GM19240 (cell line): ENCODE results near the gene NKX2-3.

ENCODE experiments used
- DNase-seq: peaks from one replicate; pipeline ENCODE4 v3.0.0; 2011; ENCODE audit warnings: low spot score; ENCODE audit not compliant: insufficient read length

Gene NKX2-3

GRCh38 chr10:99532687-99533495 lies at the start of gene NKX2-3:
TSS of gene NKX2-3 (plus strand) at chr10:99532942. CDS start at chr10:99533132, 190 bp downstream.
- no peak for DNase-seq

GRCh38 chr10:99484626-99485581 lies 47.8 kb upstream of the NKX2-3 start:
- no peak for DNase-seq

GRCh38 chr10:99487125-99487807 lies 45.5 kb upstream of the NKX2-3 start:
- DNase-seq = no peak

DNA sequence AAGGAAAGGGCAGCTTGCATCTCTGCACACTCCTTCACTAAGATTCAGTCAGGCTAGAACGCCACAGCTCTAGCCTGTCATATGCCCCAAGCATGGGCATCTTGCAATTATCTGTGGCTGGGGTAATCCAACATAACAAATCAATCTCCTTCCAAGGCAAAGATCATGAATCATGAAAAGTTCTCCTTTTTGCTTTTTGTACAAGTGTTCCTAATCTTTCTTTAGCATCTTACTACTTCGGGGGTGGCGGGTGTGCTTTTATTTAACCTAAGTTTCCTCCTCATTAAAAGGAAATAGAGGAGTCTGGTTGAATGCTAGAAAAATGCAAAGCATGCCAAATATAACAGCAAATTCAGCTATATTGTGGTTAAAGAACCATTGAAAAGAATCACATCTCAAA lies 43.5 kb upstream of the NKX2-3 start:
- DNase-seq = no peak

DNA sequence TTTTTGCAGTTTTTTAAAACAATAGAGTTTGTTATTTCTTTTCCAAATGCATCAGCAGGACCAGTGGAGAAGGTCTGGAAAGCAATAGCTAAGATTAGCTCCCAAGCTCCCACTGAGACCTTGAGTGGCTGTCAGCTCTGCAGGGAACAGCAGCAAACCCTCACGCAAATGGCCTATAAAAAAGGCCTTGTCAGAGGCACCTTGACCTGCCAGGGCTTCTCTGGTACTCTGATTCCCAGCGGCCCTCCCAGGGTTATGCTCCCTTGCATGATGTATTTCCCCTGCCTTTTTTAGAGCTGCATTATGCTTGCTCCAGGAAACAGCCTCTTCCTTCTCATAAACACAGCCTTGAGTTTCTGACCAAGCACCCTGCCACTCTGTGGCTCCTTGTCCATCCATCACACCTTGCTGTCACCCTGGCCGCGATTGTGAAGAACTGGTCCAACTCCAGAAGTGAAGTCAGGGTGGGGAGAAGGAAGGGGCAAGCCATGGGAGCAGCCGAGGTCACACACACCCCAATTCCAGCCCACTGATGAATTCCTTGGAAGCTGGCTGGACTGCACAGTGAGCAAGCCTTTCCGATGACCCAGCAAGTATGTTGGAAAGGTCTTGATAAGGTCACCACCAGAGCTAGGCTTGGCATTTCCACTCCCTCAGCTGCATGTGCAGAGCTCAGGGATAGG lies 35.3 kb upstream of the NKX2-3 start:
- no peak for DNase-seq

DNA sequence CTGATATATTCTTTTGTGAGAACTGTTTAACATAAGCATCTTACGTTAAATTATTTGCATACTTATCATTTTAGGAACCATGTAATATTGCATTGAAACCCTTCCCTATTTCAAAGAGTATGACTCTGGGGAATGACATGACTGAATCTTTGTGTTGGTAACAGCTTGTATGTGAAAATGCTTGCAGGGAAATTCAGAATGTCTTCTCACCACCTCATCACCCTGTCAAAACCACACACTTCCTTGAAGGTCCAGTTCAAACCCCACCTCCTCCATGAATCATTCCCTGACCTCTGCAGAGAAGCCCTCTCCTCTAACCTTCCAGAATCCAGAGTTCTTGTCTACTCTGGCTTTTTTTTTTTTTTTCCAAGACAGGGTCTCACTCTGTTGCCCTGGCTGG lies 26.3 kb upstream of the NKX2-3 start:
- no peak for DNase-seq

DNA sequence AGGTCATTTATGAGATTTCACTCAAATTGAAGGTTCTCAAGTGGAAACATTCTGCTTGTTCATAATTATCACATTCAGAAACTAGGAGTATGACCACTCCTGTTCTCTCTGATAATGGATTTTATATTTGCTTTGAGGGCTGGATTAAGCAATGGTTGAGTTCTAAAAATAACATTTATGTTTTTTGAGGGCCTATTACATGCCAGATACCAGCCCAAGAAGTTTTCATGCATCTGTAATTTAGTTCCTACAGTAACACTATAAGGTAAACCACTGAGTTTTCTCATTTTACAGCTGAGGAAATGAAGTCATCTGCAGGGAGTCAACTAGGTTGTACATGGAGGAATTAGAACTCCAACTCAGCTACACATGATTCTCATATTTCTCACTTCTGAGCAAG lies 25.5 kb upstream of the NKX2-3 start:
- DNase-seq = no peak

GRCh38 chr10:99513061-99513460 lies 19.7 kb upstream of the NKX2-3 start:
- DNase-seq = no peak

- DNase-seq = no peak
These were observed 13.1 kb upstream of the NKX2-3 start for GRCh38 chr10:99519690-99520039.

DNA sequence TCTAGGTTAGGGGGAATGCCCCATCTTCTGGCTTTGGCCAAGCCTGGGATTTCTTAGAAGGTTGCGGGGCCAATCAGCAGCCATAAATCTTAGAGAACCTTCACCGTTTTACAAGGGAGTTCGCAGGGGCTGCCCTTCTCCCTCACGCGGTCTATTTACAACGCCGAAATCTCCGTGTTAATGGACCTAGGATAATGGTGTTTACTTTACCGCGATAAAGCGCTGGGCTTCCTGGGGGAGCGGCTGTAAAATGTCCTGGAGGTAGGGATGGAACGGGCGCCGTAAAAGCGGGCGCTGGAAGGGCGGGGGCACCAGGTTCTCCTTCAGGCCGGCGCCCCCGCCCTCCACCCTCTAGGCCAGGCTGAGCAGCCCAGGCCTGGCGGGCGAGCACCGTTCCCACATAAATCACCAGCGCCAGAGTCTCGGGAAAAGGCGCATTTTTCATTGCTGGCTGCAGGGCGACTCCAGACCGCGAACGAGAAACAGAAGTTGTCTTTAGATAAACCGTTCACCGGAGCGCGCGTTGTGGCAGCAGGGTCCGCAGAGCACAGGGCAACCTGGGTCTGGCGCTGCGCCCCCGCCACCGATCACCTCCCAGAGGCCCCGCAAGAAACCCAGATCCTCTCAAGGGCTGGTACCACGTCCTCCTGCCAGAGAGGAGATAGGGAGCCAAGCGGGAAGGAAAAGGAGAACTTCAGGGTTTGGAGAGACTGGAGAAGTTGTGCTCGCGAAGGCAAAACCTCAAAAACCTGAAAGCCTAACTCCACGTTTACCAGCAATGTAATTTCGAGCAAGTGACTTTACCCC lies 12.5 kb upstream of the NKX2-3 start:
- DNase-seq = no peak

DNA sequence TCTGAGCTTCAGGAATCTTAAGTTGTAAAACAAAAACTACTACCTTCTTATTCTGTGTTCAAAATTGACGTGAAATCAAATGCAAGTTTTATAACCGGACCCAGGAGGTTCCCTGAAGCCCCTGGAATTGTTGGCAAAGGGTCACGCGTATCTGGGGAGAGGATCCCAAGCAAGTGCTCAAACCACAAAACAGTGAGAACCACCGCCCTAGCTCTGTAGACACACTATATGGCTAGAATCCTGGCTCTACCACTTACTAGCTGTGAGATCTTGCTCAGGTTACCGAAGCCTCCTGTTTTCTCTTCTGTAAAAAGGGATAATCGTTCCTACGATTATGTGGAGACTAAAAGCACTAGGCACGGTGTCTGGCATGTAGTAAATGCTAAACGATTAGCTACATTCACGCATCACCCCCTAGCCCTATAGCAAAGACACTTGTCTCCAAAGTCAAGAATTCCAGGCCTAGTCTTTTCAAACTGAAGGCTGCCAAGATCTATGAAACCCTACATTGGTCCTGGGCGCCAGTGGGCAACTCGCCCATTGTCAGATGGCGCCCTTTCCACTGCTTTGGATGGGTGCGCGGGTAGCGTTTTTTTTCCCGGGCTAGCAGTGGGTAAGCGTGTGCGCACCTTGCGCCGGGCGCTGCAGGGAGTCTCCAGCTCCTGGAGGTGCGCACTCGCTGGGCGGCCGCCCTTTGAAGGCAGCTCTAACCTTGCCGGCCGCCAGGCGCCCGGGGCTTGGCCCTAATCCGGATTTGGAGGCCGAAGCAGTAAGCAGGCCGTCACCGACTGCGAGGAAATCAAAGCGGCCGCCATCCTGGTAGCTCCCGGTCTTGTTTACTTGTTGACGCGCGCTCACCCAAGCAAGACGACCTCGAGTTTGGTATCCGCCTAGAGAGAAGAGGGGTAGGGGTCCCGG lies 11.6 kb upstream of the NKX2-3 start:
- DNase-seq = no peak

DNA sequence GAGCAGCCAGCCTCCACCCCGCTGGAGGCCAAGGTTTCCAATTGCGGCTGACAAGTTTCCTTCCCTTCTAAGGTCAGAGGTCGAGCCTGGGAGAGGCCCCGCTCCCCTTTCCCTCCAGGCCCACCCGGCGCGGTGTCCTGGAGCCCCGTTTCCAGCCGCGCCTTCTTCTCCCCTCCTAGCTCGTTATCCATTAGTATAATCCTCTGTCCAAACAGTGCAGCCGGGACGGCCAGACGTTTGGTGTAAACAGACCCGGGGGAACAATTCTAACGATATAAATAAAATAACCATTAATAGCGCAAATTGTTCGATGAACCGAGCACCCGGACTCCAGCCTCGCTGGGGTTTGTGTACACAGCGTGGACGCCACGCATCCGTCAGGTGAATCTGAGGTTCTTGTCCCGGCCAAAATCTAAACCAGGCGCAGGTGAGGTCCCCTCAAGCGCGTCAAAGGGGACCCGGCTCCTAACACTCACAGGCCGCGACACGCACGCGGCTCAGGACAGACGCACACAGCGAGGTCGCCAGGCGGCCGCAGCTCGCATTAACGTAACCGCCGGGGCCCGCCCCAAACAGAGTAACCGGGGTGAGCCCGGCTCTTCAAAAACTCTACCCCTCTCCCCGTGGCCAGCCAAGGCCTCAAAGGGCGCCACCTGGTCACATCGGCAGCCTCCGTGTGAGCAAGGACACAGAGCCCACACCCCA lies 10.8 kb upstream of the NKX2-3 start:
- no peak for DNase-seq

DNA sequence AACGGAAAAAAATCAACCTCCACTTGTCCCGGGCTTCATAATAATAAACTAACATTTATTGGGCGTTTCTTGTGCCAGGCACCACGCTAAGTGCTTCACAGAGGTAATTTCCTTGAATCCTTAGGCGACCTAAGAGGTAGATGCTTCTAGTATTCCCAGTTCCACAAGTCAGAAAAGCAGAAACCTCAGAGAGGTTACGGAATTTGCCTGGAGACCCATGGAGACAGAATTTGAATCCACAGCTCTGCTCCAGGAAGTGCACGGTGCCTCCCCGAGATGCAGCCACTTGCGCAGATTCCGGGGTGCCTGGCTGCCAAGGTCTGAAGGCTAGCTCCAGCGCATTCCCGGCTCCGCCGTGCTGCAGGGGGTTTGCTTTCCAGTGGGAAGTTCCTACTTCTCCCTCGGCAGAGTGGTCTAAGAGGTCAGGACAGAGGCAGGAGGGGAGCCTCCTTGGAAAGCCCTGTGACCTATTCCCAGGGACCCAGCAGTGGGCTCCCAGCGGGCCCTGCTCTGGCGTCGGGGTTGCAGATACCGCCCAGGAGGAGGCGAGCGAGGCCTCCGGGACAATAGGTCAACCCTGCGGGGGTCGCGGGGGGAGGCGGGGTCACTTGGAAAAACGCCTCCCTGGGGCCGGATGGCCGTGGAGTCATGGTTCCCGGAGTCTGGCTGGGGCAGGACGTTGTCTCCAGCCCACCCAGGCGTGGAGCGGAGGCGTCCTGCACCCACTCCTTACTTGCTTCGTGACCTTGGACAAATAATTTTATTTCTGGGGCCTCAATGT lies 10.1 kb upstream of the NKX2-3 start:
- no peak for DNase-seq

DNA sequence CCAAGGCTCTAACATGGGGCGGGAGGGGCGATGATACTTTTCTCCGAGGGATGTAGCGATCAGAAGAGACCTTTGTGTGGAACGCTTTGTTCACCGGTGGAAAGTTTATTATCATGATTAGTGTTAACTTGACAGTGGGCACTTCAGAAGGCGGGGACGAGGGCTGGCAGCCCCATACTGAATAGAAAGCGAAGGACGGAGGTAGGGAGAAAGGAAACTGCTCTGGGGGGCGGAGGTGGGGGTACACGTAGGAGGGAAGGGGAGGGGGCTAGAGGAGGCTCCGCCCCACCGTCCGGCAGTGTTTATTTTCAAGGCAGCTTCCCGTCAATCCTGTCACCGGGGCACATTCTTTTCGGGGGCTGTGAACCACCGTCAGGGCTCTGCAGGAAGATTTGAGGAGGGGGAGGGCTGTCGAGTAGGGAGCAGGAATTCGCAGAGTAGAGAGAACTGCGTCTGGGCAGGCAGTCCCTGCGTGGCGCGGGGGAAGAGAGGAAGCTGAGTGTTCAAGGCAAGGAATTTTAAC lies 9.4 kb upstream of the NKX2-3 start:
- DNase-seq = no peak

- DNase-seq = no peak
These were observed 8.6 kb upstream of the NKX2-3 start for GRCh38 chr10:99524050-99524666.

GRCh38 chr10:99524736-99525380 lies 7.9 kb upstream of the NKX2-3 start:
- DNase-seq = no peak

DNA sequence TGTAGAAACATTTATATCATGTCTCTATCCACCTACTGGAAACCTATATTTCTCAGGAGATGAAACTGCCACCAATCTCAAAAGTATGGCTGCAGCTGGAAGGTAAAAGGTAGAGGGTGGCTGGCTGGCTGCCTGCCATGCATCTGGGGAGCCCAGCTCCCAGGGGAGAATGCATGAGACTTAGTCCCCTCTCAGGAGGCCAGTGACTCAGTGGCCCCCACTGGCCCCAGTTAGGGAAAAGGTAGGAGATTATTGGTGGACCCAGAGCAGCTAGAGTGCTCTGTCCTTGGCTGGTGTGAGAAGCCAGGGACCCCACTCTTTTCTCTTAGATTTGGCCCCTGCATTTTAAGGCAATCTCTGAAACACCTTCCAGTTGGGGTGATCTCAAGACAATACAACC lies 6.8 kb upstream of the NKX2-3 start:
- DNase-seq = no peak
